ENCODE results near the gene SHE.
"Not testable (repeated sequence)": the region's sequence is repeated elsewhere in the genome, so short reads cannot be mapped to it uniquely, and the experiment has no call there.

SHE gene

GRCh38 chr1:154502066-154502743, at the start of gene SHE, which contains the start of gene TDRD10:
Gene SHE (minus strand): TSS chr1:154502412. CDS start chr1:154502026, 386 bp downstream.
Gene TDRD10 (plus strand): TSS chr1:154502219. CDS start chr1:154506904, 4,685 bp downstream.
- no peak for DNase-seq (ENCODE audit: low read depth)

GRCh38 chr1:154551474-154551873, 49.3 kb upstream of the SHE start:
- no peak for DNase-seq (ENCODE audit: low read depth)

GRCh38 chr1:154550657-154551056, 48.4 kb upstream of the SHE start:
- no peak for DNase-seq (ENCODE audit: low read depth)

- no peak for DNase-seq (ENCODE audit: low read depth)
Measured at GRCh38 chr1:154550070-154550469, 47.9 kb upstream of the SHE start.

- no peak for DNase-seq (ENCODE audit: low read depth)
Measured at GRCh38 chr1:154549202-154549770, 47.1 kb upstream of the SHE start.

GRCh38 chr1:154548028-154548427, 45.8 kb upstream of the SHE start:
- DNase-seq (ENCODE audit: low read depth), result no peak

- DNase-seq (ENCODE audit: low read depth), result no peak
Measured at GRCh38 chr1:154547105-154547732, 45.0 kb upstream of the SHE start.

- no peak for DNase-seq (ENCODE audit: low read depth)
Measured at GRCh38 chr1:154546264-154547063, 44.3 kb upstream of the SHE start.

- DNase-seq (ENCODE audit: low read depth), result no peak
Measured at GRCh38 chr1:154541231-154541630, 39.0 kb upstream of the SHE start.

- DNase-seq (ENCODE audit: low read depth), result no peak
Measured at GRCh38 chr1:154539486-154540483, 37.6 kb upstream of the SHE start.

- no peak for DNase-seq (ENCODE audit: low read depth)
Measured at GRCh38 chr1:154536570-154536969, 34.4 kb upstream of the SHE start.

- no peak for DNase-seq (ENCODE audit: low read depth)
Measured at GRCh38 chr1:154533952-154534844, 32.0 kb upstream of the SHE start.

GRCh38 chr1:154531950-154532349, 29.7 kb upstream of the SHE start:
- DNase-seq (ENCODE audit: low read depth), result not testable (repeated sequence)

GRCh38 chr1:154529308-154529707, 27.1 kb upstream of the SHE start:
- no peak for DNase-seq (ENCODE audit: low read depth)

GRCh38 chr1:154527192-154527591, 25.0 kb upstream of the SHE start:
- no peak for DNase-seq (ENCODE audit: low read depth)

- no peak for DNase-seq (ENCODE audit: low read depth)
Measured at GRCh38 chr1:154524881-154525280, 22.7 kb upstream of the SHE start.

- no peak for DNase-seq (ENCODE audit: low read depth)
Measured at GRCh38 chr1:154521695-154522094, 19.5 kb upstream of the SHE start.

- DNase-seq (ENCODE audit: low read depth), result no peak
Measured at GRCh38 chr1:154520333-154520732, 18.1 kb upstream of the SHE start.

- no peak for DNase-seq (ENCODE audit: low read depth)
Measured at GRCh38 chr1:154519591-154519991, 17.4 kb upstream of the SHE start.

GRCh38 chr1:154517661-154518060, 15.4 kb upstream of the SHE start:
- DNase-seq (ENCODE audit: low read depth), result no peak

Data from stimulated activated CD8-positive, alpha-beta memory T cell treated with anti-CD3 and anti-CD28 coated beads, Interleukin-15, amount 100 ng/mL, for 1 hour (primary cell).